ENCODE results near the gene TANGO2.

- TF ChIP-seq CTCF (IDR thresholded peaks at IDR 0.05): no peak
- TF ChIP-seq EP300 (IDR thresholded peaks at IDR 0.05): no peak
Measured at GRCh38 chr22:20015187-20015625, 5.7 kb upstream of the TANGO2 start.
